NK-92 (cell line): ENCODE results near the gene LUZP1.

Experiments
- DNase-seq: peaks from one replicate; lab custom pipeline; 2025; ENCODE audit not compliant: unreplicated experiment; lab: John Stamatoyannopoulos, UW

The LUZP1 gene

GRCh38 chr1:23156940-23157339, 11.7 kb downstream of the LUZP1 start:
- no peak for DNase-seq

GRCh38 chr1:23152966-23153684, 15.5 kb downstream of the LUZP1 start:
- no peak for DNase-seq

- DNase-seq, result no peak
These were observed 17.9 kb downstream of the LUZP1 start for GRCh38 chr1:23150742-23151141.

- DNase-seq, result no peak
These were observed 18.5 kb downstream of the LUZP1 start for GRCh38 chr1:23150125-23150524.

GRCh38 chr1:23149114-23149513, 19.5 kb downstream of the LUZP1 start:
- DNase-seq, result no peak

GRCh38 chr1:23148084-23148483, 20.6 kb downstream of the LUZP1 start:
- no peak for DNase-seq

GRCh38 chr1:23140940-23141596, 27.6 kb downstream of the LUZP1 start:
- no peak for DNase-seq

- no peak for DNase-seq
These were observed 33.4 kb downstream of the LUZP1 start for GRCh38 chr1:23135268-23135667.

- no peak for DNase-seq
These were observed 34.6 kb downstream of the LUZP1 start for GRCh38 chr1:23134055-23134454.

GRCh38 chr1:23133587-23133986, 35.1 kb downstream of the LUZP1 start:
- no peak for DNase-seq

- no peak for DNase-seq
These were observed 36.6 kb downstream of the LUZP1 start for GRCh38 chr1:23132033-23132432.

GRCh38 chr1:23129846-23130245, 38.8 kb downstream of the LUZP1 start:
- no peak for DNase-seq

GRCh38 chr1:23126801-23127200, 41.9 kb downstream of the LUZP1 start:
- no peak for DNase-seq

- DNase-seq, result no peak
These were observed 42.5 kb downstream of the LUZP1 start for GRCh38 chr1:23126200-23126599.

GRCh38 chr1:23125489-23125888, 43.2 kb downstream of the LUZP1 start:
- DNase-seq, result no peak

- no peak for DNase-seq
These were observed 44.2 kb downstream of the LUZP1 start for GRCh38 chr1:23124259-23125026.

- no peak for DNase-seq
These were observed 45.1 kb downstream of the LUZP1 start for GRCh38 chr1:23123528-23123927.

GRCh38 chr1:23122796-23123195, 45.9 kb downstream of the LUZP1 start:
- no peak for DNase-seq

- no peak for DNase-seq
These were observed 46.5 kb downstream of the LUZP1 start for GRCh38 chr1:23122023-23122748.

- DNase-seq, result no peak
These were observed 48.3 kb downstream of the LUZP1 start for GRCh38 chr1:23120383-23120782.
